Kidney glomerular epithelial cell (primary cell): ENCODE results near the gene DAP.
"Not testable (repeated sequence)": the region's sequence is repeated elsewhere in the genome, so short reads cannot be mapped to it uniquely, and the experiment has no call there.

Source experiments
- DNase-seq: peaks from one replicate; lab custom pipeline; 2025; lab: John Stamatoyannopoulos, UW

The DAP gene

DNA sequence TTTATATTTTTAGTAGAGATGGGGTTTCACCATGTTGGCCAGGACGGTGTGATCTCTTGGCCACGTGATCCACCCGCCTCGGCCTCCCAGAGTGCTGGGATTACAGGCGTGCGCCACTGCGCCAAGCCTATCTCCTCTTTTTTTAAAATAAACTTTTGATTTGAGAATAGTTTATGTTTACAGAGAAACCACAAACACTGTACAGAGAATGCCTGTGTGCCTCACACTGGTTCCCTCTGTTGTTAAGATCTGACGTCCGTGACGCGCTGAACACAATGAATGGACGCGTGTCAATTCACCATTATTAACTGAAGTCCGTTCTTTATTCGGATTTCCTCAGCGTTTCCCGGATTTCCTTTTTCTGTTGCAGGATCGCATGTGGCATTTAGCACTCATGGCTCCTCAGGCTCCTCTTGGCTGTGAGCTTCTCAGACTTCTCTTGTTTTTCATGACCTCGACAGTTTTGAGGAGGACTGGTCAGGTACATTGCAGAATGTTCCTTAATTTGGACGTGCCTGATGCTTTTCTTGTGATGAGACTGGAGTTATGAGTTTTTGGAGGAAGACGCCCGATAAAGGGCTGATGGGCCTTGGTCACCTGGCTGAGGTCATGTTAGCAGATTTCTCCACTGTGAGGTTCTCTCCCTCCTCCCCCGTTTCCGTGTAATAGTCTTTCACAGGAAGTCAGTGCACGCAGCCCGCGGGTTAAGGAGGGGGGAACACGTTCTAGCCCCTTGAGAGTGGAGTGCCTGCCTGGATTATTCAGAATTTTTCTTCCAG, 127.6 kb downstream of the DAP start:
- DNase-seq, result no peak

DNA sequence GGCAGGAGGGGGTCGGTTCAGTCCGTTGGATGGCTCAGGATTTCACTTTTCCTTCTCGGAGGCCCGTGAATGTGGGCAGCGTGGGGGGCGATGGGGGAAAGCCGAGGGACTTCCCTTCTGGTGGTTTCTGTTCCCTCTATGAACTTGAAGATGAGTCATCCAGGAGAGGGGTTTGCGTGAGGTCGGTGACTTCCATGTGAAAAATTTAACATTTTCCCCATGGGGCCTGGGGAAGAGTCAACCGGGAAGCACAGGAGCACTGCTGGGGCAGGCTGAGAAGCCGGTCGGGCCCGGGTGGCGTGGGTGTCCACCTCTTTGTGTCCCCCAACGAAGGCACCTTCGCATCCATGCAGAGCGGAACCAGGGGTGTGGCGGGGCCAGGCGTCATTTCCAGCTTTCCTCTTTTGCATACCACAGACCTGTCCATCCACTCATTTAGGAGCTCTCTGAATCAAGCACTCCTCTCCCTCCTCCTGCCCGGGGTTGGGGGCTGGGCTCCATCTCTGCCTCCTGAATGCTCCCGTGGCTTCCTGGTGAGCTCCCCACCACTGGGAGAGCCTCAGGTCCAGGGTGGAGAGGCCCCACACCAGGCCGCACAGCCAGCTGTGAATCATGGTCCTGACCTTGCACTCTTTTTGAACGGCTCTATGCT, 128.8 kb downstream of the DAP start:
- DNase-seq, result peak; percentile 31

DNA sequence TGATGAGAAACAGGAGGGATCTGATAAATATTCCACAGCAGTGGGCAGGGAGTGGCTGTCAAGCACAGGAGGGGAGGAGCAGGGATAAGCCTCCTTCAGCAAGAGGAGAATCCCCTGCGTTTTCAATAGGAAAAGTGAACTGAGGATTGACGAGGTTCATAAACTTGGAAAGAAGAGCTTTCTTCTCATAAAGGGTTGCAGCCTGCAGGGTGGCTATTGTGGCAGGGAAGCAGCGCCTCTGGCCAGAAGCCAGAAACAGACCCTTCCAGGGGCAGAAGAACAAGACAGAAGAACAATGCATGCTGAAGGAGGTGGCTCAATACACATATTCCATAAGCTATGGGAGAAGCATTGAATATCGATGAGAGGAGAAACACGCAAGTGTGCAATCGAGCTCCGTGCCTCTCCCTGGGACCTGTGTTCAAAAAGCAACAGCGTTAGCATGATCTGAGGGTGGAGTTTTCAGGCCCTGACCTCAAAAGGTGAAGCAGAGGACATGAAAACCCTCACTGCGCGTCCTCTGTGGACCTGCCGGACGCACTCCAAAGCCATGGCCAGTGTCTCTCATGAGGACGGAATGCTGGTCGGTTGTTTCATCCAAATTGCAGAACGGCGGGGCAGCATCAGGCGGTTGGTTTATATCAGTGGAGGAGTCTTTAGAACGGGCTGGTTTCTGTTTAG, 129.6 kb downstream of the DAP start:
- DNase-seq, result no peak

DNA sequence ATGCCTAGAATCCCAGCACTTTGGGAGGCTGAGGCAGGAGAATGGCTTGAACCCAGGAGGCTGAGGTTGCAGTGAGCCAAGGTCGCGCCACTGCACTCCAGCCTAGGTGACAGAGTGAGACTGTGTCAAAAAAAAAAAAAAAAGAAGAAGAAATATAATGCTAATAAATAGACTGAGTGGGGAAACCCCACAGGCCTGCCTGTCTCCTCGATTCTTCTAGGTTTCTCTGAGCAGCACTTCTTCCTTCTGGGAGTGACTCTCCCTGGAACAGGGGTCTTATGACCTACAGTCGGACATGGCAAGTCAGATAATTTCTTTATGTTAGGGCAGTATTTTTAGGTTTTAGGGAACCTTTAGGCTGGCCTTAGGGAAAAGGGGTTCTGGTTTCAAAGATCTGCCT, 130.3 kb downstream of the DAP start:
- not testable (repeated sequence) for DNase-seq

DNA sequence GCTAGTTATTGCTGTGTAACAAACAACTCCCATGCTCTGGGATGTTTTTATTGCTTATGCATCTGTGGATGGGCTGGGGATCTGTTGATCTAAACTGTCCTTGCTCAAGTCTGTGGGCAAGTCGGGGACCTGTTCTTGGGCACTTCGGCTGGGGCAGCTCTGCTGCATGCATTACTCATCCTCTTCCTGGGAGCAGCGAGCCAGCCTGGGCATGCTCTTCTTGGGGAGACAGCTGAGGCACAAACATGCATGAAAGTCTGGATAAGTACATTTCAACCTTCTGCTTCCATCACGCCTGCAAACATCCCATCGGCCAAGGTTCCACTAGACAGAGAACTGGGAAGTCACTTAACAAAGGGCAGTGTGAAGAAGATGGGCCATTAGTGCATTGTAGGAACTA, 130.9 kb downstream of the DAP start:
- no peak for DNase-seq

DNA sequence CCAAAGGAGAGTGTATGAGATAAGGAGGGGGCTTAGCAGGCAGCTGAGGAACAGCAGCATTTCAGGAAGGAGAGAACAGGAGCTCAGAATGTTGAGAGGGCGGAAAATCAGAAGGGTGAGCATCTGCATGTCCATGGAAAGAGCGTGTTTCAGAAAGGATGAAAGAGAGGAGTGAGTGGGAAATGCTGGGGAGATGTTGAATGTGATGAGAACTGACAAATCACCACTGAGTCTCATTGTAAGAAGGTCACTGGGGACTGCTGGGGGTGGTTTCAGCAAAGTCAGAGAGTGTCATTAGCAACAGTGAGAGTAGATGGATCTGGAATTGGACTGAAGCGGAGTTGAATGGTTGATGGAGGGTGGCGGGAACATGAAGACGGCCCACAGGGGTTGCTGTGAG, 131.4 kb downstream of the DAP start:
- DNase-seq, result no peak
